GM12864 (cell line): ENCODE results near the gene MYLK.
"Not testable (repeated sequence)": the region's sequence is repeated elsewhere in the genome, so short reads cannot be mapped to it uniquely, and the experiment has no call there.

Source experiments
- DNase-seq: peaks from one replicate; pipeline ENCODE4 v3.0.0-alpha.2; 2011; ENCODE audit warnings: low read depth
- H3K4me3 ChIP-seq: 2 replicates; pipeline ENCODE4 v1.5.1; 2011; ENCODE audit warnings: mild to moderate bottlenecking, low read depth, low read length, control low read depth
- CTCF ChIP-seq: IDR thresholded peaks from 2 replicates; pipeline ENCODE4 v1.5.1; 2011; ENCODE audit warnings: low read depth, mild to moderate bottlenecking, moderate library complexity, low read length, control low read depth, inconsistent platforms; ENCODE audit errors: missing control alignments

MYLK gene

GRCh38 chr3:123723522-123724168, 160.5 kb downstream of the MYLK start:
- no peak overlapping the region for H3K4me3 ChIP-seq
- peak; percentile 29 for DNase-seq
- peak; percentile 93 for TF ChIP-seq CTCF

GRCh38 chr3:123723070-123723469, 161.1 kb downstream of the MYLK start:
- no peak for TF ChIP-seq CTCF
- no peak for DNase-seq
- H3K4me3 ChIP-seq: no peak overlapping the region

GRCh38 chr3:123722456-123722855, 161.7 kb downstream of the MYLK start:
- no peak overlapping the region for H3K4me3 ChIP-seq
- no peak for DNase-seq
- no peak for TF ChIP-seq CTCF

- TF ChIP-seq CTCF: no peak
- no peak overlapping the region for H3K4me3 ChIP-seq
- no peak for DNase-seq
Observed at GRCh38 chr3:123722021-123722420, 162.1 kb downstream of the MYLK start.

- H3K4me3 ChIP-seq, DNase-seq: not testable (repeated sequence)
Observed at GRCh38 chr3:123721095-123721689, 162.9 kb downstream of the MYLK start.

- TF ChIP-seq CTCF: no peak
- no peak for DNase-seq
- no peak overlapping the region for H3K4me3 ChIP-seq
Observed at GRCh38 chr3:123720638-123721037, 163.5 kb downstream of the MYLK start.

GRCh38 chr3:123719862-123720453, 164.2 kb downstream of the MYLK start:
- TF ChIP-seq CTCF: no peak
- H3K4me3 ChIP-seq: no peak overlapping the region
- DNase-seq: no peak
